NCI-H1417 (cell line): ENCODE data around the gene CCDC138.

Experiments
- DNase-seq, 3 experiments: peaks; one replicate each; lab custom pipeline; 2025; lab: John Stamatoyannopoulos, UW

CCDC138 gene

DNA sequence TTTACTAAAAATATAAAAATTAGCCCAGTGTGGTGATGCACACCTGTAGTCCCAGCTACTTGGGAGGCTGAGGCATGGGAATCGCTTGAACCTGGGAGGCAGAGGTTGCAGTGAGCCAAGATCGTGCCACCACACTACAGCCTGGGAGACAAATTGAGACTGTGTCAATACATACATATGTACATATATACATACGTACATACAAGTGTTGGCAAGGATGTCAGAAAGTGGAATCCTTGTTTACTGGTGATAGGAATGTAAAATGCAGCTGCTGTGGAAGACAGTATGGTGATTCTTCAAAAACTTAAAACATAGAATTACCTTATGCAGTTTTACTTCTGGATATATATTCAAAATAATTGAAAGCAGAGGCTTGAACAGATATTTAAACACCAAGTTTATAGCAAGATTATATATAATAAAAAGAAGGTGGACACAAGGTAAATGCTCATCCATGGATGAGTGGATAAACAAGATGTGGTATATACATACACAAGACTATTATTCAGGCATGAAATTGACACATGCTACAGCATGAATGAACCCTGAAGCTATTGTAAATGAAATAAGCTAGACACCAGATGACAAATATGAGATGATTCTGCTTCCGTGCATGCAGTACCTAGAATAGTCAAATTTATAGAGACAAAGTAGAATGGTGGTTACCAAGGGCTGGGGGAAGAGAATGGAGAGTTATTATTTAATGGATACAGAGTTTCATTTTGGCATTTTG, 43.2 kb downstream of the CCDC138 start:
- DNase-seq, result no peak

DNA sequence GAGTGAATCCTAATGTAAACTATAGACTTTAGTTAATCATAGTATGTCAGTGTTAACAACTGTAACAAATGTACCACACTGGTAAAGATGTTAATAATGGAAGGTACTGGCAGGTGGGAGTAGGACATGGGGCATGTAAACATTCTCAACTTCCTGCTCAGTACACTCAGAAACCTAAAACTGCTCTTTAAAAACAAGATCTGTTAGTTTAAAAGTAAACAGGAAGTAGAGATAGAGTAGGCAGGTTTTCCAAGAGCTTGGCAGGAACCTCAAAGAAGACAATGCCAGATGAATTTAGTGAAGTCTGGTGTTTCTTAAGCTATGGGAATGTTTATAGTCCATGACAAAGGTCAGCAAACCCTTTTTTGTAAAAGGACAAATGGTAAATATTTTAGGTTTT, 46.6 kb downstream of the CCDC138 start:
- no peak for DNase-seq

DNA sequence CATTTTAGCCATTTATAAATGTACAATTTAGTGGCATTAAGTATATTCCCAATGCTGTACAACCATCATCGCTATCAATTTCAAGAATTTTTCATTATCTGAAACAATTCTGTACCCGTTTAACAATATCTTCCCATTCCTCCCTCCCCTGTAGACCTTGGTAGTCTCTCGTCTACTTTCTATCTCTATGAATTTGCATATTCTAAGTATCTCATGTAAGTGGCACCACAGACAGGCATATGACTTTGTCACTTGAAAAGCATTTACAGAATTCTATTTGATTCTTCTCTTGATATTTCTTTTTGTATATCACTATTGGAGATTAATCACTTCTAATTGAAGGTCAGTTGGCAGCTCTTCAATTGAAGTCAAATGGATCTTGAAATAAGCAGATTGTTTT, 48.0 kb downstream of the CCDC138 start:
- no peak for DNase-seq

DNA sequence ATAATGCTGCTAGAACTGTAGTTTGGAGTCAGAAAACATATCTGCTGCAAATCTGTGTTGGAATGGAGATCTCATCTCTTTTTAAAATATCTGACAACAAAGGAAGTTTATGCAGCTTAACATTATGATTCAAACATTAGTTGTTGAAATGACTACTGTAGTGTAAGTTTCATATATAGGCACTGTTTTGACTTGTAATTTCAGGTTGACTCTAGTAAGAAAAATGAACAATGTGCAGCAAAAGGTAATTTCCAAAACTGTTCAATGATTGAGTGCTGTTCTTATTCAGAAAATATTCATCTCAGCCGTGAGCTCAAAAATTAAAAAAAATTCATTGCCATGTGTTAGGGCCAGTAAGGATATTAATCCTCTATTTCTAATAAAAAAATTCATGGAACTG, 48.5 kb downstream of the CCDC138 start:
- DNase-seq, result no peak

DNA sequence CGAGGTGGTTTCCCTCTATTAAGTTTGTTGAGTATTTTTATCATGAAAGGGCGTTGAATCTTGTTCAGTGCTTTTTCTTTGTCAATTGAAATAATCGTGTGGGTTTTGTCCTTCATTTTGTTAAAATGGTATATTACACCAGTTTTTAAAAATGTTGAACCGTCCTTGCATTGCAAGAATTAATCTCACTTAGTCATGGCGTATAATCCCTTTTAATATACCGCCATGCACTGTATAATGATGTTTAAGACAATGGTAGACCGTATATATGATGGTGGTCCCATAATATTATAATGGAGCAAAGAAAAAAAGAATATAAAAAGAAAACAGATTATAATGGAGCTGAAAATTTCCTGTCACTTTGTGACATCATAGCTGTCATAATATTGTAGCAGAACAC, 50.6 kb downstream of the CCDC138 start:
- DNase-seq, result no peak

DNA sequence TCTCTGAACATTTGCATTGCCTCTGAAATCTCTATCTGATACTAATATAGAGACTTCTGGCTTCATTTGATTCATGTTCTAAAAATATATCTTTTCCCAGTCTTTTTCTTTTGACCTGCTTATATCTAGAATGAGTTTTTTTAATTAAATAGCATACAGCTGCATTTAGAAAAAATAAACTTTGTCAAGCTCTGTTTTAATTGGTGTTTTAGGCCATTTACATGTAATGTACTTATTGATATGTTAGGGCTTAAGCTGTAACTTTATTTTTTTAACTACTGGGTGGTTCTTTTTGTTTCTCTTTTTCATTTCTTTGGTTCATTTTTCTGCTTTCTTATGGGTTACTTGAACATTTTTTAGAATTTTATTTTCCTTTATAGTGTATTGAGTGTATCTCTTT, 54.9 kb downstream of the CCDC138 start:
- no peak for DNase-seq

DNA sequence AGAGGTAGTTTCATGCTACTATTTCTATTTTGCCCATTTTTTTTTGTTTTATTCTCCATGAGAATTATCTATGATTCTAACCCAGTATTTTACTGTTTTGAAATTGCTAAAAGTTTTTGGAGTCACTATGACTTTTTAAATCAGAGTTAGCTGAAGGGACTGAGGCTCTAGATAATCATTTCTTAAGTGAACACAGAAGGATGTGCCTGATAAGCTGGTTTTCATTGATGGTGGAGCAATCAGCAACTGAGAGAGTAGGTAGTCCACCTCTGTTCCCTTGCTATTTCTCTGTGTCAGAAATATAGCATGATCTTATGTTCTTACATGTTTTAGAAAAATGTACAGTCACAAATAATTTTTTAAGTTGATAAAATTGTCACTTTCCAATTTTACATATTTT, 59.4 kb downstream of the CCDC138 start:
- no peak for DNase-seq

DNA sequence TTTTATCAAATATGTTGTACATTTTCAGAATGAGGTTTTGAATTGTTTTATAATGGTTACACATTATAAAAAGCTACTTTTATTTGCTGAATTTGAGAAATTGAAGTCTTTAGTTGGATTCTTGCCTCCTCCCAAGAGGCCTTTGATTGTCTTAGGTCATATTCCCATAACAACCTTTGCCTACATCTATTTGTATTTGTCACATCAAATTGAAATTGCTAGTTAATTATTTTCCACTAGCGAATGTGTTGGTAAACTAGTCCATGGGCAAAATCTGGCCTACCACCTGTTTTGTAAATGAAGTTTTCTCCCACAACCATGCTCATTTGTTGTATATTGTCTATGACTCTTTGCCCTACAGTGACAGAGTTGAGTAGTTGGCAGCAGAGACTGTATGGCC, 60.4 kb downstream of the CCDC138 start:
- no peak for DNase-seq

DNA sequence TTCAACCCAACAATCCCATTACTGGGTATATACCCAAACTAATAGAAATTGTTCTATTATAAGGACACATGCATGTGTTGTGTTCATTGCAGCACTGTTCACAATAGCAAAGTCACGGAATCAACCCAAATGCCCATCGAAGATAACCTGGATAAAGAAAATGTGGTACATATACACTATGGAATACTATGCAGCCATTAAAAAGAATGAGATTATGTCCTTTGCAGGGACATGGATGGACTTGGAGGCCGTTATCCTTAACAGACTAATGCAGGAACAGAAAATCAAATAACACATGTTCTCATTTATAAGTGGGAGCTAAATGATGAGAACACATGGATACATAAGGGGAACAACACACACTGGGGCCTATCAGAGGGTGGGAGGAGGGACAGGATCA, 65.8 kb downstream of the CCDC138 start:
- DNase-seq, result no peak

DNA sequence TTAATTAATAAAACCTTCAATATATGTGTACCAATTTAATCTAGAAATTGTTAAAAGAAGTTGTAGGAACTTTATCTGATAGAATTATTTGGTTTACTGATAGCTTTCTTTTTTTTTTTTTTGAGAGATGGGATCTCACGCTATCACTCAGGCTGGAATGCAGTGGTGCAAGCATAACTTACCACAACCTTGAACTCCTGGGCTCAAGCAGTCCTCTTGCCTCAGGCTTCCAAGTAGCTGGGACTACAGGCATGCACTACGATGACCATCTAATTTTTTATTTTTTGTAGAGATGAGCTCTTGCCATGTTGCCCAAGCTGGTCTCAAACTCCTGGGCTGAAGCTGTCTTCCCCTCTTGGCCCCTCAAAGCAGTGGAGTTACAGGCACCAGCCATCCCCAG, 66.8 kb downstream of the CCDC138 start:
- no peak for DNase-seq

DNA sequence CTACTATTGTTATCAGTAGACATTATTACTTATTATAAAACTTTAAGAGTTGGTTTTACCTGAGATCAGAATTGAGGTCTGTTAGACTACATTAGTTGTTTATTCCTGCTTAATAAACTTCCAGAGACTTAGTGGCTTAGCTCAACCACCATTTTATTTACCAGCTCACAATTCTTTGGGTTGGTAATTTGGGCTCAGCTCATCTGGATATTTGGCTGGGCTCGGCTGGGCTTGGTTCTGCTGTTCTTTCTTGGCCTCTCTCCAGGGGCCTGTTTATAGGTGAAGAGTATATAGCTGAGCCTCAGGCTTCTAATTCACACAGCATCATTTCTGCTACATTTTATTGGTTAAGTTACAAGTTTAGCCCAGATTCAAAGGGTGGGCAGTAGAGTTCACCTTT, 67.9 kb downstream of the CCDC138 start:
- no peak for DNase-seq

DNA sequence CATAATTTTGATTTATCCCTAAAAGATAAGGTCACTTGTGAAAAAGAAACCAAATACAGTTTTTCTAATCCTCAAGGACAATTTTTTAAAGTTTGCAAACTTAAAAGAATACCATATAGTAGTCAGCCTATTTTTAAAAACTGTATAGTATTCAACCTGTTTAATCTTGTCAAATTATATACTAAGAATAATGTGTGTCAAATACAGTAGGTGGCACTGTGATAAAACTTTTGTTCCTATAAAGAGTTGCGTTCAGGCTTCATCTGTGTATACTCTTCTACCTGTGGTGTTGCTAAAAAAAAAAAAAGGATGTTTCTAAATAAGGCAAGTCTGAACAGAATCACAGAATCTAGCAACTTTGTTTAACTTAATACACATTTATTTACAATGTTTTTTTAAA, 68.6 kb downstream of the CCDC138 start:
- peak in 1 of 3 experiments; percentile 50 for DNase-seq

DNA sequence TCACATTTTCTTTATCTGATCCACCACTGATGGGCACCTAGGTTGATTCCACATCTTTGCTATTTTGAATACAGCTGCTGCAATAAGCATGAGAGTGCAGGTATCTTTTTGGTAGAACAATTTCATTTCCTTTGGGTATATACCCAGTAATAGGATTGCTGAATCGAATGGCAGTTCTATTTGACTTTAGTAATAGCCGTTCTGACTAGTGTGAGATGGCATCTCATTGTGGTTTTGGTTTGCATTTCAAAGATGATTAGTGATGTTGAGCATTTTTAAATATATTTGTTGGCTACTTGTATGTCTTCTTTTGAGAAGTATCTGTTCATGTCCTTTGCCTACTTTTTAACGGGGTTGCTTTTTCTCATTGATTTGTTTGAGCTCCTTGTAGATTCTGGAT, 72.3 kb downstream of the CCDC138 start:
- DNase-seq, result no peak

DNA sequence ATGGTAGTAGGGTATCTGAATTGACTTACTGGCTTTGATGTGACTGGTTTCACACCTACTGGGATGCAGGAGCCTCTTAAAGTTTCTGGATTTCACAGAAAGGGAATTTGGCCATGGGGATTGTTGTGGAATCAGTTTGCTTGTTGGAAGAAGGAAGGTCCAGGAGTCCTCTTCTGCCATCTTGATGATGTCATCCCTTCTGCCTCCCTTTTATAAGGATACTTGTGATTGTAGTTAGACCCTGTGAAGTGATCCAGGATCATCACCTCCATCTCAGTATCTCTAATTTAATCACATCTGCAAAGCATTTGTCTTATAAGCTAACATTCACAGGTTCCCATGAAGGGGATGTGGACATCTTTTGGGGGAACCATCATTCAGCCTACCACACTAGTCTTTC, 79.5 kb downstream of the CCDC138 start:
- DNase-seq, result no peak

DNA sequence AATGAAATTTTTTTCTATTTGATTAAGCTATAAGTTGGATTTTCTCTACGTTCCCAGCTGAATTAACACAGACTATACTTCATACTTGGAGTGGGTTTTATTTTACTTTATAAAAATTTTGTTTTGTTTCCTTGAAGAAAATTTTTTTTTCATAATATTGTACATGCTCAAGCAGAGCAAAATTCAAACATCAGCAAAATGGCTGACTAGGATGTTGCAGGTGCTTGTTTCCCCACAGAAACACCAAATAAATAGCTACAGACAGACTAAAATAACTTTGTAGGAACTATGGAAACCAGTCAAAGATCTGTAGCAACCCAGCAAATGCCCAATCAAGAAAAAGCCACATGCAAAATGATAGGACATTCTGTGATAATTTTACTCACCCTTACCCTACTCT, 82.3 kb downstream of the CCDC138 start:
- DNase-seq, result no peak

DNA sequence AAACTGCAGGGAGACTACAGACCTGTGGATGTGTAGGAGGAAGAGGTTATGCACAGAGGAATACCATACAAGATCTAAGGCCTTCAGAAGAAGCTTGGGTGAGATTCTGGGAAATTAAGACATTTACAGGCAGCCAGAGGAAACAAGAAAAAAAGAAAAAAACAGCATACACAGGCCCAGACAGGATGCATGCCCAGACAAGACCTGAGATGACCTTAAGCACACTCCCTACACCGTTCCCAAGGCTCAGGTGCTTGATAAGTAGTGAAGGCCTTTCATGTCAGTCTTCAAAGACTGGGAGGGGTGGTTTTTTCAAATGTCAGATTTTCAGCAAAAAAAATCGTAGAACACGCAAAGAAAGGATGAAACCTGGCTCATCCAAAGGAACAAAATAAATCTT, 83.0 kb downstream of the CCDC138 start:
- no peak for DNase-seq

DNA sequence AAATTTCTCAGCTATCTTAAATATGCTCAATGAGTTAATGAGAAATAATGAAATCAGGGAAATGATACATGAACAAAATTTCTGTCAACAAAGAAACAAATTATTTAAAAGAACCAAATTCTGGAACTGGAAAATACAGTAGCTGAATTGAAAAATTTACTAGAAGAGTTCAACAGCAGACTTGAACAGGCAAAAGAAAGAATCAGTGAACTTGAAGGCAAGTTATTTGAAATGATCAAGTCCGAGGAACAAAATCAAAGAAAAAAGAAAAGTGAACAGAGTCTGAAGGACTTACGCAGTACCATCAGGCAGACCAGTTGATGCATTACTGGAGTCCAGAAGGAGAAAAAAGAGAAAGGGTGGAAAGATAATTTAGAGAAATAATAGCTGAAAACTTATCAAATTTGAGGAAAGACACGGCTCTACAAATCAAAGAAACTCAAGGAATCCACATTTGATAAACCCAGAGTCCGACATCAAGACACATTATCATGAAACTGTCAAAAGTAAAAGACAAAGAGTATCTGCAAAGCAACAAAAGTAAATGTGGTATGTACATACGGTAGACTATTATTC, 83.6 kb downstream of the CCDC138 start:
- no peak for DNase-seq

DNA sequence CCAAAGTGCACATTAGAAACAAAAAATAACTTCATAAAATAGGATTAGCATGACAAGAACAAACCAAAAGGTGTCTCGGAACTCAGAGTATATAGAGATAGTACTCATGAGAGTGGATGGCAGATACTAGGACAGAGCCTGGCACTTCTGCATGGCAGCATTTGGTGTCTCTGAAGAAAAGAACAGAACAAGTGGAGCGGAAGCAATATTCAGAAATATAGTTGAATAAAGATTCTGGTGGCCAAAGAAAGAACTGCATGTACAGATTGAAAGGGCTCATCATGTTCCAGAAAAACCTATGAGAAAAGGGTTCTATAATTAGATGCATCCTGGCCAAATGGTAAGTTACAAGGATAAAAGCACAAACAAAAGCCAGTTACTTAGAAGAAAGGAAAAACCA, 90.9 kb downstream of the CCDC138 start:
- no peak for DNase-seq

DNA sequence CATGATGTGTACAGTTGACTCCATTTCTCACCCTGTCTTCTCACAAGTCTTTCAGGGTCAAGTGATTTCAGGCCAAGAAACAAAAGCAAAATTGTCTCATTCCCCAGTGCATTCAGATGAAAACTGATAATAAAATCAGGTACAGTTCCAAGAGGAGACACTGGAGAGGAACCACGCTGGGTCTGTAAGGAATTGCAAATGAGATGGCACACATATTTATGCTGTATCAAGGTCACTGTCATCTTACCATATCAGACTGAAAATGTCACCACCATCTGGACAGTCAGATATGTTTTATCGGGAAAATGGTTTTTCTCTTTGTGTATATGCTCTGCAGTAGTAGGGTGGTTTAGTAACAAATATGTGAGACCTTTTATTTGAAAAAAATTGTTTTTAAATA, 91.7 kb downstream of the CCDC138 start:
- no peak for DNase-seq

DNA sequence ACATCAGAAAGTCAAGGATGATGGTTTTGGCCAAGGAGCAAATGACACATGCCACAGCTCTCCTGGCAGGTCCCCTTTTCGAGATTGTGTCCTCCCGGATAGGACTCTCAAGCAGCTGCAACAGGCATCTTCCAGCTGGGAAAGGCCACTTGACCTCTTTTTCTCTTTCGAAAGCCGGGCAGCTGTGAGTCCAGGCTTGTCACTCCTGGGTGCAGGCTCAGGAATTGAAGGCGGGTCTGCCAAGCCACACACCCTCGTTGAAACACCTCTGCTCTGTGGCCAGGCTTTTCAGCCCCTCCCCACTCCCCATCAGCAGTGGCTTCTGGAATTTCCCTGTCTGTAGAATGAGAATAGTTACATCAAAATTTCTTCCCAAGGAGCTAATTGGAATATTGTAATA, 98.0 kb downstream of the CCDC138 start:
- peak; percentile 6 to 54 (median 19) for DNase-seq

DNA sequence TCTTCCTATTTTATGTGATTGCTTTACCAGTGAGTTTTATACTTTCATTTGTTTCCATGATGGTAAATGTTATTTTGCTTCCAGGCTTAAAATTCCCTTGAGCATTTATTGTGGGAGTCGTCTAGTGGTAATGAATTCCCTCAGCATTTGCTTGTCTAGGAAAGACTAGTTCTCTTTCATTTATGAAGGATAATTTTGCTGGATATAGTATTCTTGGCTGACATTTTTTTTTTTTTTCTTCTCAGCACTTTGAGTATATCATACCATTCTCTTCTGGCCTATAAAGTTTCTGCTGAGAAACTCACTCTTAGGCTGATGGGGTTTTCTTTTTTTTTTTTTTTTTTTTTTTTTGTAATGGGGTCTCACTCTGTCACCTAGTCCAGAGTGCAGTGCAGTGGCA, 103.3 kb downstream of the CCDC138 start:
- DNase-seq, result no peak

DNA sequence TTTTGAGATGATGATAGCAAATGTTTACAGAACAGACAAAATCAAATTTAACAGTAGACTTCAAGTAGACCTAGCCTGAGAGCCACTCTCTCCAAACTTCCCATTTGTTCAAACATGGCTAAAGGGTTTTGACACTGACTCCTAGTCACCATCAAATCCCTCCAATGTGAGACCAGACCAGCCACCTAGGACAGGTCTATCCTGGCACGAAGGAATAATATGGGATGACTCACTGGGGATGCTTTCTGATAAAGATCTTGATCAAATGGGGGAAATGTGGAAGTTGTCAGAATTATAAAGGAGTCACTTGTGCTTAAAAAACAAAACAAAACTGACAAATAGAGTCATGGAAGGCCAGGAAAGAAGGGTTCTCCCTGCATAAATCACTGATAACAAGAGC, 106.7 kb downstream of the CCDC138 start:
- DNase-seq, result no peak

DNA sequence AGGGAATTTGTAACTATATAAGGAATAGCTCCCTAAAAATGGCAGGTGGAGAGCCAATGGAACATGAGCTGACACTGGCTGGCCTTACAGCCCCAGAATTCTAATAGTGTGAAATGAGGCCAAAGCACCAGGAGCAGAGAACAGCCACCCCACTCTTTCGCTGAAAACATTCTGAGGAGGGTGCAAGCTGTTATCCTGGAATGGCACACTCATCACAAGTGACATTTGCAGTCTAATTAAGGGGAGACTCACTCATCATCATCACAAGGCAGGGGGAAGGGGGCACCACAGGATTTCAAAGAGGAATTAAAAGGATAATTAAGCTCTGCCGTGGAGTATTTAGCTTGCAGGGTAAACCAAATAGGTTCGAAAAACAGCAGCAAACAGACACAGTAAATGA, 108.2 kb downstream of the CCDC138 start:
- no peak for DNase-seq

DNA sequence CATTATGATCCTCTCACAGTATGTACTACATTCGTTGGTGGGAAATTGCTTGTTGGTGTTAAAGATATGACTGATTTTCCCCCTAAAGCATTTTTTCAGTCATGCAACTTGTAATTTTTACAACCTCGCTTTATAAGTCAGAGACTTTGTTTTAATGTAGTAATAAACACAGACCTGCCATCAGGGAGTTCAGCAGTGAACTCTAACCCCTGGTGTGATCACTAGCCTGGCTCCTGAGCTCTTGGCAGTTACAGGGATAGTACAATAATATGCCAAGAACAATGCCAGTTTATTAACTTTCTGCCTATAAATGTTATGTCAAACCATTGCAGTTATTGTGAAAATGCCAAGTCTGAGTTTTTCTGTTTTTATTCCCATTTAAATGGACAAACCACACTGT, 108.6 kb downstream of the CCDC138 start:
- DNase-seq, result no peak
